HEK293 (cell line): ENCODE measurements around the gene ATPAF2.

ENCODE experiments used
- CTCF ChIA-PET: fragments of 350-600 bp; formaldehyde crosslinking; extraction: SDS; loops from one replicate; lab custom pipeline; 2021; ENCODE audit warnings: antibody characterized with exemption; lab: Yijun Ruan, JAX
- POLR2A ChIA-PET: fragments of 300-600 bp; formaldehyde crosslinking; extraction: SDS; loops from one replicate; lab custom pipeline; 2020; ENCODE audit warnings: antibody characterized with exemption, inconsistent platforms; lab: Yijun Ruan, JAX
- H3K27ac ChIP-seq: fragments of 200-500 bp; sonication (Bioruptor generic); 2 replicates; pipeline ENCODE4 v1.5.1; 2014; ENCODE audit warnings: low read depth, low read length, control low read depth, inconsistent platforms; ENCODE audit errors: extremely low read depth
- H3K36me3 ChIP-seq, 2 experiments: fragments of 200-500 bp in 1 of 2; sonication (Bioruptor generic) in 1 of 2; 1 replicate in 1 of 2; 2 replicates in 1 of 2; pipeline ENCODE4 v1.5.1; 2014 to 2017; ENCODE audit warnings: inconsistent platforms in 2 of 2, low read length in 2 of 2; ENCODE audit not compliant: control insufficient read depth in 2 of 2, insufficient read depth in 1 of 2
- H3K4me1 ChIP-seq: fragments of 200-500 bp; sonication (Bioruptor generic); 2 replicates; pipeline ENCODE4 v1.5.1; 2014; ENCODE audit warnings: mild to moderate bottlenecking, low read length, inconsistent platforms; ENCODE audit not compliant: control insufficient read depth, insufficient read depth
- H3K4me3 ChIP-seq: 2 replicates; pipeline ENCODE4 v1.5.1; 2011; ENCODE audit warnings: low read depth, mild to moderate bottlenecking, control low read depth, low read length, moderate library complexity
- H3K9me3 ChIP-seq: fragments of 200-500 bp; sonication (Bioruptor generic); 2 replicates; pipeline ENCODE4 v1.5.1; 2014; ENCODE audit warnings: low read depth, low read length, inconsistent platforms; ENCODE audit not compliant: control insufficient read depth, insufficient read depth
- FEZF1 ChIP-seq: fragments of 450-650 bp; formaldehyde crosslinking; IDR thresholded peaks from 2 replicates; pipeline ENCODE4 v1.5.1; 2016; ENCODE audit warnings: missing biosample characterization, missing genetic modification characterization
- GLI2 ChIP-seq: fragments of 450-650 bp; formaldehyde crosslinking; IDR thresholded peaks from 2 replicates; pipeline ENCODE4; 2017; ENCODE audit warnings: missing biosample characterization, missing genetic modification characterization, low read depth, borderline replicate concordance
- IKZF3 ChIP-seq: fragments of 450-650 bp; IDR thresholded peaks from 2 replicates; pipeline ENCODE4 v1.5.0; 2018; ENCODE audit warnings: missing biosample characterization, mild to moderate bottlenecking, missing genetic modification characterization, moderate library complexity
- KLF7 ChIP-seq: fragments of 450-650 bp; formaldehyde crosslinking; IDR thresholded peaks from 2 replicates; pipeline ENCODE4 v1.5.1; 2016; ENCODE audit warnings: missing biosample characterization, missing genetic modification characterization, borderline replicate concordance
- KLF9 ChIP-seq: fragments of 450-650 bp; formaldehyde crosslinking; IDR thresholded peaks from 2 replicates; pipeline ENCODE4 v1.5.1; 2016; ENCODE audit warnings: missing biosample characterization, missing genetic modification characterization, low read depth
- SP2 ChIP-seq: fragments of 450-650 bp; formaldehyde crosslinking; IDR thresholded peaks from 2 replicates; pipeline ENCODE4 v1.5.1; 2016; ENCODE audit warnings: missing biosample characterization, missing genetic modification characterization
- SP7 ChIP-seq: fragments of 450-650 bp; formaldehyde crosslinking; IDR thresholded peaks from 2 replicates; pipeline ENCODE4 v1.5.1; 2016; ENCODE audit warnings: missing biosample characterization, missing genetic modification characterization
- ZBTB20 ChIP-seq: fragments of 450-650 bp; formaldehyde crosslinking; IDR thresholded peaks from 2 replicates; pipeline ENCODE4 v1.5.1; 2016; ENCODE audit warnings: missing biosample characterization, missing genetic modification characterization
- ZEB2 ChIP-seq: fragments of 450-650 bp; formaldehyde crosslinking; IDR thresholded peaks from 2 replicates; pipeline ENCODE4 v1.5.1; 2016; ENCODE audit warnings: missing biosample characterization, missing genetic modification characterization
- ZNF19 ChIP-seq: fragments of 450-650 bp; formaldehyde crosslinking; IDR thresholded peaks from 2 replicates; pipeline ENCODE4; 2016; ENCODE audit warnings: missing biosample characterization, missing genetic modification characterization, low read depth
- ZNF248 ChIP-seq: fragments of 450-650 bp; formaldehyde crosslinking; IDR thresholded peaks from 2 replicates; pipeline ENCODE4 v1.5.1; 2017; ENCODE audit warnings: missing biosample characterization, missing genetic modification characterization
- ZNF311 ChIP-seq: fragments of 450-650 bp; formaldehyde crosslinking; IDR thresholded peaks from 2 replicates; pipeline ENCODE4 v1.5.1; 2017; ENCODE audit warnings: missing biosample characterization, missing genetic modification characterization, borderline replicate concordance
- ZNF514 ChIP-seq: fragments of 450-650 bp; formaldehyde crosslinking; IDR thresholded peaks from 2 replicates; pipeline ENCODE4 v1.5.1; 2016; ENCODE audit warnings: missing biosample characterization, missing genetic modification characterization
- ZNF544 ChIP-seq: fragments of 450-650 bp; formaldehyde crosslinking; IDR thresholded peaks from 2 replicates; pipeline ENCODE4 v1.5.0; 2017; ENCODE audit warnings: missing biosample characterization, missing genetic modification characterization
- ZNF600 ChIP-seq: fragments of 450-650 bp; formaldehyde crosslinking; IDR thresholded peaks from 2 replicates; pipeline ENCODE4 v1.5.1; 2016; ENCODE audit warnings: missing biosample characterization, missing genetic modification characterization
- ZNF707 ChIP-seq: fragments of 450-650 bp; formaldehyde crosslinking; IDR thresholded peaks from 2 replicates; pipeline ENCODE4 v1.5.1; 2016; ENCODE audit warnings: missing biosample characterization, missing genetic modification characterization
- ZNF76 ChIP-seq: fragments of 450-650 bp; formaldehyde crosslinking; IDR thresholded peaks from 2 replicates; pipeline ENCODE4; 2016; ENCODE audit warnings: low read depth, missing biosample characterization, missing genetic modification characterization, borderline replicate concordance
- ZNF830 ChIP-seq: fragments of 450-650 bp; IDR thresholded peaks from 2 replicates; pipeline ENCODE4 v1.5.0; 2018; ENCODE audit warnings: missing biosample characterization, missing genetic modification characterization, low read depth, mild to moderate bottlenecking, moderate library complexity
- TF ChIP-seq, protein P1 (sequence below): fragments of 450-650 bp; formaldehyde crosslinking; IDR thresholded peaks from 2 replicates; pipeline ENCODE4 v1.5.1; 2017; ENCODE audit warnings: missing biosample characterization, missing genetic modification characterization
- TF ChIP-seq, protein P2 (sequence below): fragments of 450-650 bp; formaldehyde crosslinking; IDR thresholded peaks from 2 replicates; pipeline ENCODE4 v1.5.1; 2016; ENCODE audit warnings: missing biosample characterization, missing genetic modification characterization
- TF ChIP-seq, protein P3 (sequence below): fragments of 450-650 bp; formaldehyde crosslinking; IDR thresholded peaks from 2 replicates; pipeline ENCODE4 v1.5.1; 2016; ENCODE audit warnings: missing biosample characterization, missing genetic modification characterization
- TF ChIP-seq, protein P4 (sequence below): fragments of 450-650 bp; formaldehyde crosslinking; IDR thresholded peaks from 2 replicates; pipeline ENCODE4 v1.5.1; 2016; ENCODE audit warnings: missing biosample characterization, missing genetic modification characterization
- TF ChIP-seq, protein P5 (sequence below): fragments of 450-650 bp; formaldehyde crosslinking; IDR thresholded peaks from 2 replicates; pipeline ENCODE4 v1.5.1; 2016; ENCODE audit warnings: missing biosample characterization, missing genetic modification characterization
- TF ChIP-seq, protein P6 (sequence below): fragments of 450-650 bp; formaldehyde crosslinking; IDR thresholded peaks from 2 replicates; pipeline ENCODE4 v1.5.1; 2016; ENCODE audit warnings: missing biosample characterization, missing genetic modification characterization

Gene ATPAF2

DNA sequence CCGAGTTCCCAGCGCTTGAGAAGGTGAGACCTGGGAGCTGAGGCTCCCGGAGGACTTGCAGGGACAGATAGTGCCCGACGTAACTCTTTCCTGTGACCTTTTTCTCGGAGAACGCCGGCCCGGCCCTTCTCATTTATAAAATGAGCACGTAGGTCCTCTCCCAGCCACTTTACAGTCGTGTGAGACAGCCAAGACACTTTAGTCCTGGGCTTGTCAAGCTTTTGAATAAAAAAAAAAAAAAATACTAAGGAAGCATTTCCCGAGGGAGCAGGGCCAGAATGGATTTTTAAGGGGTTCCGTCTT lies 66.1 kb downstream of the ATPAF2 start:
- POLR2A ChIA-PET, result interaction anchor here (0.5 to 2.1 kb wide), 24 partner anchors 8 to 474 kb away, joined by 3 to 26 read pairs (median 8); no protein-coding TSS in a partner anchor
- no peaks in the 10 kb centered on the region for H3K36me3 ChIP-seq
- 0 out of 2 replicates have a peak, but pooled peaks have one; percentile 2 for TF ChIP-seq SP7 (tag by site-specific recombination)
- 0 out of 2 replicates have a peak, but pooled peaks have one; percentile 58 for TF ChIP-seq ZNF76
- TF ChIP-seq, protein P1, sequence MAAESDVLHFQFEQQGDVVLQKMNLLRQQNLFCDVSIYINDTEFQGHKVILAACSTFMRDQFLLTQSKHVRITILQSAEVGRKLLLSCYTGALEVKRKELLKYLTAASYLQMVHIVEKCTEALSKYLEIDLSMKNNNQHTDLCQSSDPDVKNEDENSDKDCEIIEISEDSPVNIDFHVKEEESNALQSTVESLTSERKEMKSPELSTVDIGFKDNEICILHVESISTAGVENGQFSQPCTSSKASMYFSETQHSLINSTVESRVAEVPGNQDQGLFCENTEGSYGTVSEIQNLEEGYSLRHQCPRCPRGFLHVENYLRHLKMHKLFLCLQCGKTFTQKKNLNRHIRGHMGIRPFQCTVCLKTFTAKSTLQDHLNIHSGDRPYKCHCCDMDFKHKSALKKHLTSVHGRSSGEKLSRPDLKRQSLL, result 0 out of 2 replicates have a peak, but pooled peaks have one; percentile 48
- no peak for TF ChIP-seq GLI2 (tag by site-specific recombination)
- H3K9me3 ChIP-seq, result no peaks in the 10 kb centered on the region
- H3K4me3 ChIP-seq, result peak overlapping the region; percentile 76
- CTCF ChIA-PET, result interaction anchor here (0.6 to 3.1 kb wide), 9 partner anchors 10 to 704 kb away, joined by 3 to 23 read pairs (median 4); no protein-coding TSS in a partner anchor
- no peak overlapping the region for H3K27ac ChIP-seq
- peaks cover 17% of the 10 kb centered on the region for H3K4me1 ChIP-seq

DNA sequence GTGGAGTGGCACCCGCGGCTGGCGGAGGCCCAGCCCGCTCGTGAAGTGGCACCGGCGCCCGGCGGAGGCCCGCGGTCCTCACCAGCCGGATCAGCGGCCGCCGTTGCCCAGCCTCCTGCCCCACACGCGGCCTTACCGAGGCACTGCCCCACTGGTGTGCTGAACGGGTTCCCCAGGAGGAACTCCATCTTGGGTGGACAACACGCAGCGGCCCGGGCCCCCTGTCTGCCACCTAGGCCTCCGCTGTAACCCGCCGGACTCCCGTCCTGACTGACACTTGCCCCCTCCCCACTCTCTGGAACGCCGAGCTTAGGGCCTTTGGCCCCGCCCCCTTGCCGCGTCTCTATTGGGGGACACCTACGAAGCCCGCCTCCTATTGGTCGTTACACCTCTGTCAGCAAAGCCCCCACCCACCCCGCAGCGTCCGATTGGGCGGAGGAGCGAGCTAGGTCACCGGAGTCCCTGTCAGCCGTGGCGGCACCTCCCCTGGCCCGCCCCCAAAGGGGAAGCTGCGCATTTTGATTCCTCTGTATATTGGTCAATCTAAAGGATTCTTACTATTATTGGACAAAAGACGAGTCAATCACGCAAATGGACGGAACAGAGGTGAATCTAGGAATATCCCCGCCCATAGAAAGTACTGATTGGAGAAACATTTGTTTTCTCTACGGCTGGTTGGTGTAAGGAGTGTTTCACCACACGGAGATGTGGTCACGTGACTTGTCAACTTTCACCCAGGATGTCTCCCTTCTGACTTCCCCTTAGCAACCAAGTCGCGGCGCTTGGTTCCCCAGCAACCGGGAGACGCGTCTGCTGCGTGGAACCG lies 66.6 kb downstream of the ATPAF2 start, which contains the start of the genes DRC3 and TOM1L2:
Gene DRC3 (plus strand): TSS at position 737 of the 826 bp plus-strand sequence. CDS start 4,737 bp downstream, outside the sequence.
Gene TOM1L2 (minus strand): TSS at position 275 of the 826 bp plus-strand sequence. CDS start 87 bp downstream, at position 188.
- no peak within 1 kb of the TSS for H3K27ac ChIP-seq
- POLR2A ChIA-PET, result interaction anchor here (0.5 to 2.1 kb wide), 36 partner anchors 8 to 1060 kb away, joined by 3 to 26 read pairs (median 4); partner anchors contain the start of gene ALKBH5
- H3K36me3 ChIP-seq, result no peaks in the 10 kb centered on the region
- H3K4me1 ChIP-seq, result peaks cover 17% of the 10 kb centered on the region
- CTCF ChIA-PET, result interaction anchor here (0.6 to 3.1 kb wide), 11 partner anchors 10 to 703 kb away, joined by 3 to 23 read pairs (median 4); no protein-coding TSS in a partner anchor
- H3K9me3 ChIP-seq, result no peaks in the 10 kb centered on the region
- H3K4me3 ChIP-seq, result peak within 1 kb of the TSS; percentile 82
- TF ChIP-seq SP7 (tag by site-specific recombination), result peak; percentile 33; the same call in 1 of the 2 replicates
- peak; percentile 100 for TF ChIP-seq SP2
- TF ChIP-seq ZBTB20 (tag by site-specific recombination), result peak; percentile 73
- TF ChIP-seq, protein P2, sequence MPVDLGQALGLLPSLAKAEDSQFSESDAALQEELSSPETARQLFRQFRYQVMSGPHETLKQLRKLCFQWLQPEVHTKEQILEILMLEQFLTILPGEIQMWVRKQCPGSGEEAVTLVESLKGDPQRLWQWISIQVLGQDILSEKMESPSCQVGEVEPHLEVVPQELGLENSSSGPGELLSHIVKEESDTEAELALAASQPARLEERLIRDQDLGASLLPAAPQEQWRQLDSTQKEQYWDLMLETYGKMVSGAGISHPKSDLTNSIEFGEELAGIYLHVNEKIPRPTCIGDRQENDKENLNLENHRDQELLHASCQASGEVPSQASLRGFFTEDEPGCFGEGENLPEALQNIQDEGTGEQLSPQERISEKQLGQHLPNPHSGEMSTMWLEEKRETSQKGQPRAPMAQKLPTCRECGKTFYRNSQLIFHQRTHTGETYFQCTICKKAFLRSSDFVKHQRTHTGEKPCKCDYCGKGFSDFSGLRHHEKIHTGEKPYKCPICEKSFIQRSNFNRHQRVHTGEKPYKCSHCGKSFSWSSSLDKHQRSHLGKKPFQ (tag by site-specific recombination), result no peak
- no peak for TF ChIP-seq ZNF311 (tag by site-specific recombination)
- TF ChIP-seq ZNF600, result peak; percentile 69
- TF ChIP-seq ZNF19 (tag by site-specific recombination), result no peak
- TF ChIP-seq, protein P3, sequence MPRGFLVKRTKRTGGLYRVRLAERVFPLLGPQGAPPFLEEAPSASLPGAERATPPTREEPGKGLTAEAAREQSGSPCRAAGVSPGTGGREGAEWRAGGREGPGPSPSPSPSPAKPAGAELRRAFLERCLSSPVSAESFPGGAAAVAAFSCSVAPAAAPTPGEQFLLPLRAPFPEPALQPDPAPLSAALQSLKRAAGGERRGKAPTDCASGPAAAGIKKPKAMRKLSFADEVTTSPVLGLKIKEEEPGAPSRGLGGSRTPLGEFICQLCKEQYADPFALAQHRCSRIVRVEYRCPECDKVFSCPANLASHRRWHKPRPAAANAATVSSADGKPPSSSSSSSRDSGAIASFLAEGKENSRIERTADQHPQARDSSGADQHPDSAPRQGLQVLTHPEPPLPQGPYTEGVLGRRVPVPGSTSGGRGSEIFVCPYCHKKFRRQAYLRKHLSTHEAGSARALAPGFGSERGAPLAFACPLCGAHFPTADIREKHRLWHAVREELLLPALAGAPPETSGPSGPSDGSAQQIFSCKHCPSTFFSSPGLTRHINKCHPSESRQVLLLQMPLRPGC, result 0 out of 2 replicates have a peak, but pooled peaks have one; percentile 16
- TF ChIP-seq ZNF707 (tag by site-specific recombination), result no peak
- no peak for TF ChIP-seq ZNF830 (tag by site-specific recombination)
- TF ChIP-seq KLF9 (tag by site-specific recombination), result peak; percentile 8; the same call in 1 of the 2 replicates
- TF ChIP-seq, protein P4, sequence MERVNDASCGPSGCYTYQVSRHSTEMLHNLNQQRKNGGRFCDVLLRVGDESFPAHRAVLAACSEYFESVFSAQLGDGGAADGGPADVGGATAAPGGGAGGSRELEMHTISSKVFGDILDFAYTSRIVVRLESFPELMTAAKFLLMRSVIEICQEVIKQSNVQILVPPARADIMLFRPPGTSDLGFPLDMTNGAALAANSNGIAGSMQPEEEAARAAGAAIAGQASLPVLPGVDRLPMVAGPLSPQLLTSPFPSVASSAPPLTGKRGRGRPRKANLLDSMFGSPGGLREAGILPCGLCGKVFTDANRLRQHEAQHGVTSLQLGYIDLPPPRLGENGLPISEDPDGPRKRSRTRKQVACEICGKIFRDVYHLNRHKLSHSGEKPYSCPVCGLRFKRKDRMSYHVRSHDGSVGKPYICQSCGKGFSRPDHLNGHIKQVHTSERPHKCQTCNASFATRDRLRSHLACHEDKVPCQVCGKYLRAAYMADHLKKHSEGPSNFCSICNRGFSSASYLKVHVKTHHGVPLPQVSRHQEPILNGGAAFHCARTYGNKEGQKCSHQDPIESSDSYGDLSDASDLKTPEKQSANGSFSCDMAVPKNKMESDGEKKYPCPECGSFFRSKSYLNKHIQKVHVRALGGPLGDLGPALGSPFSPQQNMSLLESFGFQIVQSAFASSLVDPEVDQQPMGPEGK (tag by site-specific recombination), result peak; percentile 89
- TF ChIP-seq, protein P5, sequence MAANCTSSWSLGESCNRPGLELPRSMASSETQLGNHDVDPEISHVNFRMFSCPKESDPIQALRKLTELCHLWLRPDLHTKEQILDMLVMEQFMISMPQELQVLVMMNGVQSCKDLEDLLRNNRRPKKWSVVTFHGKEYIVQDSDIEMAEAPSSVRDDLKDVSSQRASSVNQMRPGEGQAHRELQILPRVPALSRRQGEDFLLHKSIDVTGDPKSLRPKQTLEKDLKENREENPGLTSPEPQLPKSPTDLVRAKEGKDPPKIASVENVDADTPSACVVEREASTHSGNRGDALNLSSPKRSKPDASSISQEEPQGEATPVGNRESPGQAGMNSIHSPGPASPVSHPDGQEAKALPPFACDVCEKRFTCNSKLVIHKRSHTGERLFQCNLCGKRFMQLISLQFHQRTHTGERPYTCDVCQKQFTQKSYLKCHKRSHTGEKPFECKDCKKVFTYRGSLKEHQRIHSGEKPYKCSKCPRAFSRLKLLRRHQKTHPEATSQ (tag by site-specific recombination), result no peak
- TF ChIP-seq ZEB2 (tag by site-specific recombination), result 0 out of 2 replicates have a peak, but pooled peaks have one; percentile 25
- TF ChIP-seq IKZF3 (tag by site-specific recombination), result 0 out of 2 replicates have a peak, but pooled peaks have one; percentile 27
- TF ChIP-seq ZNF248, result no peak
- no peak for TF ChIP-seq KLF7 (tag by site-specific recombination)
- no peak for TF ChIP-seq ZNF514 (tag by site-specific recombination)
- no peak for TF ChIP-seq ZNF544 (tag by site-specific recombination)
- no peak for TF ChIP-seq FEZF1 (tag by site-specific recombination)
- TF ChIP-seq, protein P6, sequence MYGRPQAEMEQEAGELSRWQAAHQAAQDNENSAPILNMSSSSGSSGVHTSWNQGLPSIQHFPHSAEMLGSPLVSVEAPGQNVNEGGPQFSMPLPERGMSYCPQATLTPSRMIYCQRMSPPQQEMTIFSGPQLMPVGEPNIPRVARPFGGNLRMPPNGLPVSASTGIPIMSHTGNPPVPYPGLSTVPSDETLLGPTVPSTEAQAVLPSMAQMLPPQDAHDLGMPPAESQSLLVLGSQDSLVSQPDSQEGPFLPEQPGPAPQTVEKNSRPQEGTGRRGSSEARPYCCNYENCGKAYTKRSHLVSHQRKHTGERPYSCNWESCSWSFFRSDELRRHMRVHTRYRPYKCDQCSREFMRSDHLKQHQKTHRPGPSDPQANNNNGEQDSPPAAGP (tag by site-specific recombination), result peak; percentile 64; the same call in 1 of the 2 replicates
